Mesendoderm (in vitro differentiated cells): ENCODE results near the gene CRYGS.

Experiments
- DNase-seq: peaks from one replicate; pipeline ENCODE4 v3.0.0; 2013
- H2AK5ac ChIP-seq: 2 replicates; pipeline ENCODE4 v1.6.1; 2013; ENCODE audit warnings: low read length, inconsistent platforms
- H2BK120ac ChIP-seq: 2 replicates; pipeline ENCODE4 v1.6.1; 2013; ENCODE audit warnings: low read depth, mild to moderate bottlenecking, low read length, moderate library complexity, mixed read lengths
- H2BK15ac ChIP-seq: replicated peaks from 2 replicates; pipeline ENCODE4 v1.6.1; 2013; ENCODE audit warnings: low read depth, mild to moderate bottlenecking, moderate library complexity
- H2BK5ac ChIP-seq: 2 replicates; pipeline ENCODE4 v1.6.1; 2013; ENCODE audit warnings: low read length, inconsistent platforms
- H3K18ac ChIP-seq: 2 replicates; pipeline ENCODE4 v1.6.1; 2013; ENCODE audit warnings: mild to moderate bottlenecking, low read length, mixed read lengths
- H3K23ac ChIP-seq: one replicate; pipeline ENCODE4 v1.6.1; 2013; ENCODE audit warnings: low read length
- H3K27ac ChIP-seq: 2 replicates; pipeline ENCODE4 v1.5.1; 2013; ENCODE audit warnings: low read depth, mild to moderate bottlenecking, inconsistent platforms, low read length, moderate library complexity
- H3K27me3 ChIP-seq: 2 replicates; pipeline ENCODE4 v1.6.1; 2013; ENCODE audit warnings: low read length, control low read depth, mild to moderate bottlenecking, inconsistent platforms; ENCODE audit not compliant: insufficient read depth, poor library complexity
- H3K36me3 ChIP-seq: 2 replicates; pipeline ENCODE4 v1.6.1; 2013; ENCODE audit warnings: low read length, inconsistent platforms; ENCODE audit not compliant: control insufficient read depth, insufficient read depth
- H3K4ac ChIP-seq: one replicate; pipeline ENCODE4 v1.6.1; 2013; ENCODE audit warnings: low read depth, mild to moderate bottlenecking, low read length, moderate library complexity
- H3K4me1 ChIP-seq: 2 replicates; pipeline ENCODE4 v1.6.1; 2013; ENCODE audit warnings: low read depth, low read length, inconsistent platforms; ENCODE audit not compliant: control insufficient read depth
- H3K4me2 ChIP-seq: 2 replicates; pipeline ENCODE4 v1.6.1; 2013; ENCODE audit warnings: low read length
- H3K4me3 ChIP-seq: 2 replicates; pipeline ENCODE4 v1.5.1; 2013; ENCODE audit warnings: mild to moderate bottlenecking, low read length
- H3K56ac ChIP-seq: one replicate; pipeline ENCODE4 v1.6.1; 2013; ENCODE audit warnings: low read length
- H3K79me1 ChIP-seq: 2 replicates; pipeline ENCODE4 v1.6.1; 2013; ENCODE audit warnings: low read length, inconsistent platforms
- H3K79me2 ChIP-seq: 2 replicates; pipeline ENCODE4 v1.6.1; 2013; ENCODE audit warnings: mild to moderate bottlenecking, low read length; ENCODE audit not compliant: control insufficient read depth, insufficient read depth
- H3K9ac ChIP-seq: 2 replicates; pipeline ENCODE4 v1.6.1; 2013; ENCODE audit warnings: low read length, inconsistent platforms
- H4K5ac ChIP-seq: one replicate; pipeline ENCODE4 v1.6.1; 2013; ENCODE audit warnings: low read length
- H4K8ac ChIP-seq: one replicate; pipeline ENCODE4 v1.6.1; 2013; ENCODE audit warnings: low read depth, mild to moderate bottlenecking, control low read depth, low read length, moderate library complexity
- WGBS: extraction: QIAGEN DNeasy Blood & Tissue Kit; methylation state at CpG from one replicate; pipeline ENCODE4 v1.1.7; 2013; ENCODE audit warnings: low lambda C conversion rate, missing lambda C conversion rate; ENCODE audit not compliant: insufficient coverage; ENCODE audit errors: extremely low coverage; 5-methylcytosine and 5-hydroxymethylcytosine counted together

CRYGS gene

GRCh38 chr3:186496635-186497034 lies 47.5 kb downstream of the CRYGS start:
- H3K79me1 ChIP-seq = no peaks in the 10 kb centered on the region
- no peaks in the 10 kb centered on the region for H3K4me1 ChIP-seq
- H3K27me3 ChIP-seq = no peaks in the 10 kb centered on the region
- H3K36me3 ChIP-seq = no peaks in the 10 kb centered on the region
- H3K56ac ChIP-seq = no peak overlapping the region
- no peak overlapping the region for H3K4me2 ChIP-seq
- no peak overlapping the region for H3K9ac ChIP-seq
- no peak overlapping the region for H3K23ac ChIP-seq
- no peak overlapping the region for H2BK5ac ChIP-seq
- no peak for DNase-seq
- no peak overlapping the region for H3K18ac ChIP-seq
- H4K5ac ChIP-seq = no peak overlapping the region
- no peaks in the 10 kb centered on the region for H3K79me2 ChIP-seq
- H3K4me3 ChIP-seq = no peak overlapping the region
- no peak overlapping the region for H3K27ac ChIP-seq
- no peak overlapping the region for H2BK15ac ChIP-seq
- no peak overlapping the region for H4K8ac ChIP-seq
- no peak overlapping the region for H2AK5ac ChIP-seq
- no peak overlapping the region for H2BK120ac ChIP-seq
- no peak overlapping the region for H3K4ac ChIP-seq

- H3K79me1 ChIP-seq = no peaks in the 10 kb centered on the region
- H3K9ac ChIP-seq = no peak overlapping the region
- H3K36me3 ChIP-seq = no peaks in the 10 kb centered on the region
- H2BK120ac ChIP-seq = no peak overlapping the region
- no peak overlapping the region for H3K18ac ChIP-seq
- no peak overlapping the region for H4K5ac ChIP-seq
- WGBS = no CpG with 5 or more reads among the region's 3 CpGs
- no peak overlapping the region for H3K4ac ChIP-seq
- no peak overlapping the region for H2AK5ac ChIP-seq
- no peak for DNase-seq
- no peak overlapping the region for H3K4me2 ChIP-seq
- no peak overlapping the region for H2BK5ac ChIP-seq
- H4K8ac ChIP-seq = no peak overlapping the region
- no peak overlapping the region for H2BK15ac ChIP-seq
- no peak overlapping the region for H3K23ac ChIP-seq
- H3K79me2 ChIP-seq = no peaks in the 10 kb centered on the region
- H3K27me3 ChIP-seq = no peaks in the 10 kb centered on the region
- no peaks in the 10 kb centered on the region for H3K4me1 ChIP-seq
- H3K4me3 ChIP-seq = no peak overlapping the region
- no peak overlapping the region for H3K27ac ChIP-seq
- H3K56ac ChIP-seq = no peak overlapping the region
These were observed 48.2 kb downstream of the CRYGS start for GRCh38 chr3:186496016-186496415.

GRCh38 chr3:186493525-186494255 lies 50.5 kb downstream of the CRYGS start:
- H3K4me3 ChIP-seq = no peak overlapping the region
- H3K79me1 ChIP-seq = no peaks in the 10 kb centered on the region
- H3K27me3 ChIP-seq = no peaks in the 10 kb centered on the region
- no peak overlapping the region for H2BK120ac ChIP-seq
- no peaks in the 10 kb centered on the region for H3K4me1 ChIP-seq
- H3K36me3 ChIP-seq = no peaks in the 10 kb centered on the region
- H4K5ac ChIP-seq = no peak overlapping the region
- no CpG with 5 or more reads among the region's 21 CpGs for WGBS
- H3K4ac ChIP-seq = no peak overlapping the region
- no peaks in the 10 kb centered on the region for H3K79me2 ChIP-seq
- H3K18ac ChIP-seq = no peak overlapping the region
- H2BK15ac ChIP-seq = no peak overlapping the region
- no peak overlapping the region for H3K56ac ChIP-seq
- H3K4me2 ChIP-seq = no peak overlapping the region
- H3K27ac ChIP-seq = no peak overlapping the region
- DNase-seq = no peak
- H2BK5ac ChIP-seq = no peak overlapping the region
- H3K23ac ChIP-seq = no peak overlapping the region
- H4K8ac ChIP-seq = no peak overlapping the region
- no peak overlapping the region for H2AK5ac ChIP-seq
- H3K9ac ChIP-seq = no peak overlapping the region

- Histone ChIP-seq H2BK5ac (no peak overlapping the region), H4K8ac (no peak overlapping the region), H3K27ac (no peak overlapping the region), H2BK15ac (no peak overlapping the region), H3K79me1 (no peaks in the 10 kb centered on the region), H3K4me3 (no peak overlapping the region), H3K9ac (no peak overlapping the region), H3K4me1 (peaks cover 2% of the 10 kb centered on the region), H3K79me2 (no peaks in the 10 kb centered on the region), H3K18ac (no peak overlapping the region), H3K4me2 (no peak overlapping the region), H3K23ac (no peak overlapping the region), H2AK5ac (no peak overlapping the region), H2BK120ac (no peak overlapping the region), H3K27me3 (no peaks in the 10 kb centered on the region), H3K56ac (no peak overlapping the region), H3K36me3 (no peaks in the 10 kb centered on the region), H3K4ac (no peak overlapping the region), H4K5ac (no peak overlapping the region)
- WGBS = no CpG with 5 or more reads among the region's 4 CpGs
- no peak for DNase-seq
These were observed 51.7 kb downstream of the CRYGS start for GRCh38 chr3:186492385-186492984.

GRCh38 chr3:186489507-186489906 lies 54.7 kb downstream of the CRYGS start:
- WGBS = no CpG with 5 or more reads among the region's 4 CpGs
- Histone ChIP-seq H3K9ac (no peak overlapping the region), H3K4ac (no peak overlapping the region), H3K4me2 (no peak overlapping the region), H3K27ac (no peak overlapping the region), H2BK15ac (no peak overlapping the region), H2AK5ac (no peak overlapping the region), H3K23ac (no peak overlapping the region), H4K5ac (no peak overlapping the region), H3K79me1 (no peaks in the 10 kb centered on the region), H3K56ac (no peak overlapping the region), H3K4me1 (peaks cover 5% of the 10 kb centered on the region), H3K36me3 (no peaks in the 10 kb centered on the region), H2BK5ac (no peak overlapping the region), H2BK120ac (no peak overlapping the region), H3K27me3 (no peaks in the 10 kb centered on the region), H4K8ac (no peak overlapping the region), H3K18ac (no peak overlapping the region), H3K4me3 (no peak overlapping the region), H3K79me2 (no peaks in the 10 kb centered on the region)
- DNase-seq = no peak
